Astrocyte (in vitro differentiated cells and primary cell): ENCODE data around the gene DCDC1. TPM values are rescaled to one million over a fixed set of nuclear protein-coding genes. Genes with fewer than 3 reads are reported as not detected.

Experiments
- DNase-seq: peaks from one replicate; pipeline ENCODE4 v3.0.0-alpha.2; 2010; ENCODE audit warnings: low read depth
- FAIRE-seq: peaks from 2 replicates; lab custom pipeline; 2011; peaks lifted over from hg19 to GRCh38; lab: Jason Lieb, UNC
- H2AFZ ChIP-seq: 2 replicates; pipeline ENCODE4 v1.6.0; 2012; ENCODE audit warnings: low read depth, low read length, inconsistent platforms
- H3K27ac ChIP-seq: 2 replicates; pipeline ENCODE4 v1.5.1; 2011; ENCODE audit warnings: low read depth, low read length, inconsistent platforms
- H3K27me3 ChIP-seq: 2 replicates; pipeline ENCODE4 v1.6.0; 2011; ENCODE audit warnings: low read length, inconsistent platforms; ENCODE audit not compliant: insufficient read depth
- H3K36me3 ChIP-seq: 2 replicates; pipeline ENCODE4 v1.5.1; 2011; ENCODE audit warnings: low read length, inconsistent platforms; ENCODE audit not compliant: insufficient read depth
- H3K4me1 ChIP-seq: 2 replicates; pipeline ENCODE4 v1.5.1; 2011; ENCODE audit warnings: low read length, inconsistent platforms; ENCODE audit not compliant: insufficient read depth
- H3K4me2 ChIP-seq: 2 replicates; pipeline ENCODE4 v1.6.0; 2012; ENCODE audit warnings: low read length, inconsistent platforms
- H3K4me3 ChIP-seq: 2 replicates; pipeline ENCODE4 v1.5.1; 2011; ENCODE audit warnings: low read depth, mild to moderate bottlenecking, low read length, inconsistent platforms; ENCODE audit not compliant: insufficient read depth
- H3K79me2 ChIP-seq: 2 replicates; pipeline ENCODE4 v1.6.0; 2012; ENCODE audit warnings: mild to moderate bottlenecking, low read length, inconsistent platforms; ENCODE audit not compliant: insufficient read depth
- H3K9ac ChIP-seq: 2 replicates; pipeline ENCODE4 v1.6.0; 2012; ENCODE audit warnings: mild to moderate bottlenecking, low read length, inconsistent platforms
- H3K9me3 ChIP-seq: 2 replicates; pipeline ENCODE4 v1.5.1; 2012; ENCODE audit warnings: low read depth, mild to moderate bottlenecking, low read length, inconsistent platforms; ENCODE audit not compliant: insufficient read depth
- H4K20me1 ChIP-seq: 2 replicates; pipeline ENCODE4 v1.6.0; 2012; ENCODE audit warnings: low read length, inconsistent platforms; ENCODE audit not compliant: insufficient read depth
- H3K27ac Mint-ChIP-seq: one replicate; pipeline ENCODE4 v1.8.0; 2021; ENCODE audit warnings: mild to moderate bottlenecking, mixed read lengths; ENCODE audit not compliant: unreplicated experiment
- H3K27me3 Mint-ChIP-seq: one replicate; pipeline ENCODE4 v1.8.0; 2021; ENCODE audit warnings: low read depth, mixed read lengths; ENCODE audit not compliant: unreplicated experiment
- H3K36me3 Mint-ChIP-seq: one replicate; pipeline ENCODE4 v1.8.0; 2021; ENCODE audit warnings: low read depth, mixed read lengths; ENCODE audit not compliant: unreplicated experiment
- H3K4me1 Mint-ChIP-seq: one replicate; pipeline ENCODE4 v1.8.0; 2021; ENCODE audit warnings: low read depth, mixed read lengths; ENCODE audit not compliant: unreplicated experiment
- H3K4me3 Mint-ChIP-seq: one replicate; pipeline ENCODE4 v1.8.0; 2021; ENCODE audit warnings: mild to moderate bottlenecking, moderate library complexity, mixed read lengths; ENCODE audit not compliant: unreplicated experiment
- H3K9me3 Mint-ChIP-seq: one replicate; pipeline ENCODE4 v1.8.0; 2021; ENCODE audit warnings: mild to moderate bottlenecking, mixed read lengths; ENCODE audit not compliant: unreplicated experiment
- CTCF ChIP-seq: IDR thresholded peaks from 2 replicates; pipeline ENCODE4 v1.5.1; 2011; ENCODE audit warnings: low read depth, mild to moderate bottlenecking, inconsistent platforms, low read length, moderate library complexity; ENCODE audit not compliant: insufficient read depth
- EZH2 ChIP-seq: IDR thresholded peaks from 2 replicates; pipeline ENCODE4 v1.6.1; 2012; ENCODE audit warnings: mild to moderate bottlenecking, low read length, inconsistent platforms; ENCODE audit not compliant: insufficient read depth
- total RNA-seq: library from RNA; stranded (reverse); gene quantifications from 2 replicates; pipeline ENCODE4 v1.2.1, GENCODE V29; 2021

DCDC1 gene
- total RNA-seq, 1 donor from 2014 or later, result 1.4 TPM

- no peaks in the 10 kb centered on the region for H3K4me1 Mint-ChIP-seq
- Histone ChIP-seq H3K9me3 (no peaks in the 10 kb centered on the region), H3K27ac (no peak overlapping the region), H3K4me3 (no peak overlapping the region), H4K20me1 (no peaks in the 10 kb centered on the region), H3K79me2 (no peaks in the 10 kb centered on the region), H3K4me1 (no peaks in the 10 kb centered on the region), H3K4me2 (no peak overlapping the region), H2AFZ (no peak overlapping the region), H3K9ac (no peak overlapping the region), H3K27me3 (no peaks in the 10 kb centered on the region), H3K36me3 (no peaks in the 10 kb centered on the region)
- TF ChIP-seq CTCF, result no peak
- no peak for TF ChIP-seq EZH2
- no peak for FAIRE-seq
- H3K27me3 Mint-ChIP-seq, result no peaks in the 10 kb centered on the region
- no peaks in the 10 kb centered on the region for H3K36me3 Mint-ChIP-seq
- no peak overlapping the region for H3K4me3 Mint-ChIP-seq
- no peak overlapping the region for H3K27ac Mint-ChIP-seq
- DNase-seq, result no peak
- no peaks in the 10 kb centered on the region for H3K9me3 Mint-ChIP-seq
These were observed 368.1 kb downstream of the DCDC1 start for GRCh38 chr11:31001427-31001826.

- Histone ChIP-seq H3K36me3 (no peaks in the 10 kb centered on the region), H3K4me2 (no peak overlapping the region), H3K27me3 (no peaks in the 10 kb centered on the region), H3K79me2 (no peaks in the 10 kb centered on the region), H2AFZ (no peak overlapping the region), H3K27ac (no peak overlapping the region), H4K20me1 (no peaks in the 10 kb centered on the region), H3K4me3 (no peak overlapping the region), H3K9ac (no peak overlapping the region), H3K4me1 (no peaks in the 10 kb centered on the region), H3K9me3 (no peaks in the 10 kb centered on the region)
- H3K9me3 Mint-ChIP-seq, result no peaks in the 10 kb centered on the region
- no peaks in the 10 kb centered on the region for H3K27me3 Mint-ChIP-seq
- DNase-seq, result no peak
- no peak for FAIRE-seq
- H3K27ac Mint-ChIP-seq, result no peak overlapping the region
- no peaks in the 10 kb centered on the region for H3K4me1 Mint-ChIP-seq
- H3K4me3 Mint-ChIP-seq, result no peak overlapping the region
- no peaks in the 10 kb centered on the region for H3K36me3 Mint-ChIP-seq
- TF ChIP-seq EZH2 (no peak), CTCF (no peak)
These were observed 369.2 kb downstream of the DCDC1 start for GRCh38 chr11:31000381-31000780.

DNA sequence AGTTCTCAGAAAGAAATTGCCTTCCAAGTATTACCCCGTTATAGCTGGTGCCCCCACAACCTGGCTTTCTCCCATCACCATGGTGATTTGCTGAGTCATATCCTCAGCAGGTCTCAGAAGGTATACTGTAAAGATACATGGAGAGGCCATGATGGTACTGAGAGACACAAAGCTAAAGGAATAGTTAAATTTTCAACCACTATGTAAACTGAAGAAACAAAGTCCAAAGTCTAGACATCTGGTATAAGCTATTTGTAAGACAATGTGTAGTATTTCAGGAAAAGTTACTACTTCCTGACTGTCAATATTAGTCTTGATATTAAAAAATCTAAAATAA is 377.1 kb downstream of the DCDC1 start:
- Histone ChIP-seq H4K20me1 (no peaks in the 10 kb centered on the region), H3K9ac (no peak overlapping the region), H3K27ac (no peak overlapping the region), H2AFZ (no peak overlapping the region), H3K9me3 (no peaks in the 10 kb centered on the region), H3K27me3 (no peaks in the 10 kb centered on the region), H3K4me3 (no peak overlapping the region), H3K79me2 (no peaks in the 10 kb centered on the region), H3K4me1 (no peaks in the 10 kb centered on the region), H3K4me2 (no peak overlapping the region), H3K36me3 (no peaks in the 10 kb centered on the region)
- Mint-ChIP-seq H3K36me3 (no peaks in the 10 kb centered on the region), H3K9me3 (no peaks in the 10 kb centered on the region), H3K27me3 (no peaks in the 10 kb centered on the region), H3K4me3 (no peak overlapping the region), H3K27ac (no peak overlapping the region), H3K4me1 (peaks cover 6% of the 10 kb centered on the region)
- TF ChIP-seq CTCF, result no peak
- TF ChIP-seq EZH2, result no peak
- FAIRE-seq (no peak), DNase-seq (no peak)
